ENCODE measurements around the gene FAM241B.

The FAM241B gene

DNA sequence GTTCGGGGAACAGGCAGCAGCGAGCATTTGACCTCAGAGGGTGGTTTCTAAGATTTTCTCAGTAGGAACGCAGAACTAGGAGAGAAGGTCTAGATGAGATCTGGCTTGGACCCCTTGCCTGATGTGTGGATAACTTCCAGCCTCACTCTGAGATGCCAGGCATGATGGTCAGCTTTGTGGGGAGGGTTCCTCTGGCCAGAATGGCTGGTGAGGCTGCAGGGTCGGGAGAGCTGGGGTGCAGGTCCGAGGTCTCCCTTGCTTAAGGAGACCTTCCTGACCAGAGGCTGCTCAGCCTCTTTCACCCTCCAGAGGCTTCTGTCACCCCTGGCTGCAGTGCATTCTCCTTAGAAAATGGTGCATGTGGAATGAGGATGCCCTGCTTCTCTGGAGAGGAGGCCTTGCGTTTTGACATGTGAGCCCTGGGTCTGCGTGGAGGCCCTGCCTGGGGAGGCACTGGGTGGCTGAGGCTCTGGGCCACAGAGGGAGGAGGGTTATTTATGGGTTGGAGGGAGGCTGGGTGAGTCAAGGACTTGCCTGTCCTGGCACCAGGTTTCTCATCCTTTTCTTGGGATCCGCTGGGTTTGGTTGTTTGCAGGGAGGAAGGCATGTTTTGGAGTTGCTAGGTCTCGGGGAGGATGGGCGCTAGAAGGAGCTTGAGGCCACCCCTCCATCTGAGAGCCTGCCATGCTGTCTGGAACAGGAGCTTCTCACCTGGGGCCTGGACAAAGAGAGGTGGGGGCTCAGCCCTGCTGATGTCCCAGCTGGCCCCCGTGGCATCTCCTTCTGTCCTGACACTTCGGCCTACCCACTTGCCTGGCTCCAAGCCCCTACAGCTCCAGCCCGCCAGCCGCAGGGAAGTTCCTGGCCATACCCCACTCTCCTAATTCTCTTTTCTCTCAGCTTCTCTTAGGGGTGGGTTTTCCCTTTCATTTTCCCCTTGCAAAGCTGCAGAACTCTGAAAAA is 3.9 kb downstream of the FAM241B start:
- in situ Hi-C loops (cut with MboI; ENCODE audit: low sequenced_read_pairs) = loop anchor here (25.0 kb wide), 1 partner anchor 122 kb away; no protein-coding TSS in a partner anchor

DNA sequence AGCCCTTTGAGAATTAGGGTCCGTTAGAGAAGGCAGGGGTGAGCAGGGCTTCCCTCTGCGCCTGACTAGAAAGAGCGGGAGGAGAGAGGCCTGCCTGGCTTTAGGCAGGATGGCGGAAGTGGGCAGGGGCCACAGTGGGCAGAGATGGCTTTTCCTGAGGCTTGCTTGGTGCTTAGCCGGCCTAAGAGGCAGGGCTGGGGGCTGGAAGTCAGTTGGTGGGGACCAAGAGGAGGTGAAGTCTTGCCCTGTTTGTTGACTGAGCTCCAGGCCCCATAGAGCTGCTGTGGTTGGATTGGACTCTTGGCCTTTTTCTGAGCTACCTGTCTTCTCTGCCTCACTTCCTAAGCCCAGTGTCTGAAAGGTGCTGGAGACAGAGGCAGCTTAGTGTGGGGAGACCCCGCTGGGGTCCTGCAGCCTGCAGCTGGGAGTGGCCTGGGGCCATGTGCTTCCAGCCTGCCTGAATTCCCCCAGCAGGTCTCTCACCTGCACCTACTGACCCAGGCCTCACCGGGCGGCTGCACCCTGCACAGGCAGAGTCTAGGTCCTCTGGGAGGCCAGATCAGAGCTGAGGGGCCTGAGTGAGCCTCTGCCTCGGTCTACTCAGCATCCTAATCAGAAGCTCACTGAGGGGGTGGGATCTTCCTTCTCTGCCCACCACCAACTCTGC is 4.8 kb downstream of the FAM241B start:
- in situ Hi-C loops (cut with MboI; ENCODE audit: low sequenced_read_pairs) = loop anchor here (25.0 kb wide), 1 partner anchor 123 kb away; no protein-coding TSS in a partner anchor

DNA sequence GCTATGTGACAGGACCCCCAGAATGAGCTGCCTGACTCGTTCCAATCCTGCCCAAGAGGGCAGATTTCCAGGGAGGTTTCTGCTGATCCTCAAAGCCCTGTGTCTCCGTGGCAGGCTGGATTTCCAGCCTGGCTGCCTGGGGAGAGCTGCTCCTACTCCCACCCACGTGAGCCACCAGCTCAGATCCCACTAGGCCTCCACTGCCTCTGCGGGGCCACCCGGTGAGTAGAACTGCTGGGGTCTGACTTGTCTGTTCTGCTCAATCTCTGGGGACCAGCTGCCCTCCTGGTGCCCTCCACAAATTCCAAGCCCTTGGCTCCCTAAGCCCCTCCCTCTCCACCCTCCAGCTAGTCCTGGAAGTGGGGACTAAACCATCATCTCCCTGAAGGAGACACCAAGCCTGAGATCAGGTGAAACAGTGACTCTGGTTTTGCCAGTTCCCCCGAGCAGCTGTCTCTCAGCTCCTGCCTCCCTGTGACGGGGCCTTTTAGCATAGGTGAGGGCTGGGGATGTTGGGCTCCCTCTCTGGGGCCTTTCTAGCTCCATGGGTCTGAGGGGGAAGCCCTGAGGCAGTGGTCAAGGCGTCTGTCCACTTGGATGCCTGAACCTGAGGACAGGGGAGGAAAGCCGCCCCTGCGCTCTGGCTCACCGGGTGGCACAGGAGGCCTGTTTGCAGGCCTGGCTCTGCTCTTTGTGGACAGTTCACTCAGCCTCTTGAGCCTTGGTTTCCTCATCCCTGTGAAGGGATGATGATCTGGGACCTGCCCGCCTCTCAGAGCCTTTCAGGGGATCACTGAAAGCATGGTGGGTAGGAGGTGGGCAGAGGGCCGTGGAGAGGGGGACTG is 5.6 kb downstream of the FAM241B start:
- in situ Hi-C loops (cut with MboI; ENCODE audit: low sequenced_read_pairs) = loop anchor here (25.0 kb wide), 1 partner anchor 123 kb away; no protein-coding TSS in a partner anchor

DNA sequence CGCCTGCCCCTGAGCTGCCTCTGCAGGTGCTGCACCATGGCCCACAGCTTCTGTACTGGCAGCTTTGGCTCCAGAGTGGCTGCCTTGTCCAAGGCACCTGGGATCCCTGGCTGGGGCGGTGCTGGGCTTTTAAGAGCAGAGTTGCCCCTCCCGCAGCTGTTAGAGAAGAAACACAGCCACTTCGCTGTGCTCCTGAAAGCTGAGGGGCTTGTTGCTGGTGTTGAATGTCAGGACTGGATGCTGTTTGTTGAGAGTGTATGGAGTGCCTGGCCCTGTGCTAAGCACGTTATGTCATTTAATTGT is 6.2 kb downstream of the FAM241B start:
- in situ Hi-C loops (cut with MboI; ENCODE audit: low sequenced_read_pairs) = loop anchor here (25.0 kb wide), 1 partner anchor 124 kb away; no protein-coding TSS in a partner anchor

DNA sequence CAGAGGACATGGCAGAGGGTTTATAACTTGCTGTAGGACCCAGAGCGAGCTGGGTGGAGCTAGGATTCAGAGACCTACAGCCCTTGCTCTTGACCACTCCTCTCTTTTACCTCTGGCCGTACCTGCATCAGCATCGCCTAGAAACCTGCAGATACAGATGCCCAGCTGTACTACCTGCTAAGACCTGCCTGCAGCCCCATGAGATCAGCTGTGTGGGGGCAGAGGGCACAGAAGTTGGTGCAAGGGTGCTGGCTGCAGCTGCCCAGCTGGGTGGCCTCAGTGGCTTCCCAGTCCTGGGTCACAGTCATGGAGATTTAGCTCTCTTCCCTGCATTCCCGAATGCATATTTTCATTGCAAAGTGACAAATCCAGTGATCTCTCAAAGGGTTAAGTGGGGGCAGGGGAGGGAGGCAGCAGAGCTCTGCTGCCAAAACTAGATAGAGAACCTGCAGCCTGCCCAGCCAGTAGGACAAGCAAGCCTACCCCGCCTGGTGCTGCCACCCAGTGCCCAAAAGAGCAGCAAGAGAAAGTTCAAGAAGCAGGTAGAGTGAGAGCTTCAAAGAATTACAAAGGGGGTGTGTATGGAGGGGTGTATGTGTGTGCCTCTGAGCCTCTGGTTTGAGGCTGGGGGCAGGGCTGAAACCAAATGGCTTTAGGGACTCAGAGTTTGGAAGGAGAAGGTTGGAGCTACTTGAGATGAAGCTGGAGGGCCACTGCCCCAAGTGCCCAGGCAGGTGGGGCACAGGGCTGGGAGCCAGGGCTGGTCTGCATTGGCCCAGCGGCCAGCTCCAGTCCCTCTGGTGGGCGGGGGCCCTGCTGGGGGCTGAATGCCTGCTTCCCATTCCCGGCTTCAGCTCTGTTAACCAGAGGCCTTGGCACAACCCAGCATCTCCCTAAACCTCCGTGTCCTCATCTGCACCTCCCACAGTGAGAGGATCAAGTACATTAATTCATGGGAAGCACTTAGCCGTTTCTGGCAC is 6.9 kb downstream of the FAM241B start:
- in situ Hi-C loops (cut with MboI; ENCODE audit: low sequenced_read_pairs) = loop anchor here (25.0 kb wide), 1 partner anchor 125 kb away; no protein-coding TSS in a partner anchor

DNA sequence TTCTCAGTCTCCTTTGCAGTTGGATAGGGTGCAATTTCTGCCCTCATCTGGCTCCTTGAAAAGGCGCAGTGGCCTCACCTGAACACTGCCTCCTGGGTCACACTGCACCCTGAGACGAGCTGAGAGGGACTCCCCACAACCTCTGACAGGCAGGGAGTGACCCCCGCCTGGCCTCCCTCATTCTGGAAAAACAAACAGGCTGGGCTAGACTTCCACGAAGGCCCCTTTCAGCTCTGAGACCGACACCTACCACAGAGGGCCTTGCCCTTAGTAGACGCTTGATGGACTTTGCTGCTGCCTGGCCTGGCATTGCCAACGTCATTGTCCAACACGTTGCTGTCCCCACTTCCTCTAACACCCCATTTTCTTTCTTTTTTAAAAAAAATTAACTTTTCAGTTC is 8.6 kb downstream of the FAM241B start:
- in situ Hi-C loops (cut with MboI; ENCODE audit: low sequenced_read_pairs) = loop anchor here (25.0 kb wide), 1 partner anchor 126 kb away; no protein-coding TSS in a partner anchor

DNA sequence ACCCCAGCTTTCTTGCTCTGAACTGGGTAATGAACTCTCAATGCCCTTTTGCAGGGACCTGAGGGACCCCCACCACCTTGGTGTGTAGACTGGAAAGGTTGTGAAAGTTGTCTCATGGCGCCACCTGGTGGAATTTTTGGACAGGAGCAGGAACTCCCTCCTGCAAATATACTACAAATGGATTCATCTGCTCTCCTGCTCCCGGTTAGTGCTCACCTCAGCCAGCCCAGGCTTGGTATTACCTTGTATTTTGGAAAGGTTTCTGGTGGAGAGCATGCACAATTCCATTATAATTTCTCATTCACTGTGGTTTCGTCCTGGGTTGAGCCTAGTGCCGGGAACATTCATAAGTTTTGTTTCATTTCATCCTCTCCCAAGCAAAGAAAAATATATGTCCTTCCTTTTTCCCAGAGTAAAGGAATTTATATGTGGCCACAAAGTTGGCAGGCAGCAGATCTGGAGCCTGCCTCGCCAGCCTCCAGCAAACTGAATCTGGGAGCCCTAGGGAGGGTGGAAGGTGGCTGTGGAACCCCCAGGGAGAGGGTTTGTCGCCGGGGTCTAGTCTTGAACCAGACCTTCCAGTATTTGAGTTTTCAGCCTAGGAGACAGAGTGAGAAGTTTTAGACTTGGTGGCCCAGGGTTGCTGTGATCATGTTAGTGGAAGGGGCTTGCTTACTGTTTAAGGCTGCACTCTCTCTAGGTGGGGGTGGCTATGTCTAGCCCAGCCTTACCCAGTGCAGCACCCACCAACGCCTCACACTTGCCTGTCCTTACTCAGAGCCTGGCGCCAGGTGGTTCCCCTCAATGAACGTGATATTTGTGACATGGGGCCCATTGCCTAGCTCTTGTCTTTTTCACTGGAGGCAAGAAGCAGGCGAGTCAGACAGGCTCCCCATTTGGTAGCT is 9.5 kb downstream of the FAM241B start:
- in situ Hi-C loops (cut with MboI; ENCODE audit: low sequenced_read_pairs) = loop anchor here (25.0 kb wide), 1 partner anchor 127 kb away; no protein-coding TSS in a partner anchor

DNA sequence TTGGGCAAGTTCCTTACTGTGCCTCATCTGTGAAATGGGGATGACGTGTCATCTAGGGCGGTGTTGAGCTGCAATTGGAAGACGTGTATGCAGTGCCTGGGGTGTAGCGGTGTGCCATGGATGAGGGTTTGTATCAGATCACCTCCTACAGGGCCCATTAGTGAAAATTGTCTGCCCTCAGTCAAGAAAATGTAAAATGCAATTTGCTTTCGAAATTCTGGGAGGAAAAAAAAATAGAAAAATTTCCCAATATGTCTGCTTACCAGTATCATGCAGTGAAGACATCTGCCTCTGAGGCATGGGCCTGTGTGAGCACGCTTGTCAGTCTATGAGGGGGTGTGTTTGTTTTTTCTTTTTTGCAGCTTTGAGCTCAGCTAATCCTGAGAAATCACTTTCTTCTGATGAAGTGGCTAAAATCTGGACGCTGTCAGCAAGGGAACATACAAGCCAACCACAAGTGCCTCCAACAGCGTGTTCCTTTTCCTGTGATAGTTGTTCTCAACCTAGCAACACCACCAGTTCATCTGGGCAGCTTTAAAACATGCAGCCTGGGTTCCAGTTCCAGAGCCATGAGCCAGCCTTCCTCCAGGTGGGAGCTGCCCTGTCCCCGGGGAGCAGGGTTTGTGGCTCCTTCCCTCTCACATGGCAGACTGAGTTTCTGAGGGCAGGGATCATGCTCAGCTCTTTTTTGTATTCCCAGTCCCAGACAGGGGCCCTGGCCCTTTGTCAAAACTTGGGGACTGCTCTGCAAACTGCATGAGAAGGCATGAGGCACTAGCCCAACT is 10.3 kb downstream of the FAM241B start:
- in situ Hi-C loops (cut with MboI; ENCODE audit: low sequenced_read_pairs) = loop anchor here (25.0 kb wide), 1 partner anchor 128 kb away; no protein-coding TSS in a partner anchor

DNA sequence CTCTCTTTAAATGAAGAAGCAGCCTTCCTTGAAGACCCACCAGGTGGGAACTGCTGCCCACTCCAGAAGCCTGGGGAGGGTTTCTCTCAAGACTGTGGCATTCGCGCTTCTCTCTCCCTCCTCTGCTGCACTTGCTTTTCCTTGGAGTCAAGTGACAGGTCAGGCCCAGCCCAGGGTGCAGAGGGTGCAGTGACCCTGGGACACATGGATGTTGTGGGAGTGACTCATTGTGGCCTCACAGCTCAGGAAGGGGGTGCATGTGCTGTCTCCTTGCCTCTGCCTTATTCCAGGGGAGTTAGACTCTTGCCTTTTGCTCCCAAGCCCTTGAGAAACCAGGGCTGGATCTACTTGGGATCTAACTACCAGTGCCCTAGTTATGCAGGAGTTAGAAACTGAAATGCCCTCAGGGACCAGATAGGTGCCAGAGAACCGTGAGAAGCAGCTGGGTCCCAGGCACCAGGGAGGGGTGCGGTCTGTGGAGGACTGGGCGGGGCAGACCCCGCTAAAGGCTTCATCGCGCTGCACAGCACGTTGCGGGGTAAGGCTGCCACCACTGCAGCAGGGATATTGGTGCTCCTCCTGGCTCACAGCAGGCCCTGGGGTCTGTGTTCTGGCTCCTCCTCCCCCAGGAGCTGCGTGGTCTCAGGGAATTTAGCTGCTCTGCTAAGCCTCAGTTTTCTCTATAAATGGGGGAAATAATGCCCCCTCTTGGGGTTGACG is 11.4 kb downstream of the FAM241B start:
- in situ Hi-C loops (cut with MboI; ENCODE audit: low sequenced_read_pairs) = loop anchor here (25.0 kb wide), 1 partner anchor 129 kb away; no protein-coding TSS in a partner anchor

DNA sequence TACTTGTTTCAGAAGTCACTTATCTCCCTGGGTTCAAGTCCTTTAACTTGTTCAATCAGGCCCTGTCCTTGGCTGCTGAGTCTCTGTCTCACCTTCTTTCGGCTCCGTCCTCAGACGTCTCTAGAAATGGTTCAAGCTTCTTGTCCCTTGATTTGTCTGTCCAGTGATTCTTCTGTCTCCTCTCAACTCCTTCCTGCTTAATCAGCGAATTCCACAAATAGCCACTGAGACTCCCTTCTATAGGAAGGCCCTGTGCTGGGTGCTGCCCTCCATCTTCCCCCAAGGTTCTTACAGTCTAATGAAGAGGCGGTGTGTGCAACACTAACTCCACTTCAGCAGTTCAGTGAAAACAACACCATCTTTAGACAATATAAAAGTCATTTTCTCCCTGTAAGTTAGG is 12.7 kb downstream of the FAM241B start:
- in situ Hi-C loops (cut with MboI; ENCODE audit: low sequenced_read_pairs) = loop anchor here (25.0 kb wide), 1 partner anchor 130 kb away; no protein-coding TSS in a partner anchor

DNA sequence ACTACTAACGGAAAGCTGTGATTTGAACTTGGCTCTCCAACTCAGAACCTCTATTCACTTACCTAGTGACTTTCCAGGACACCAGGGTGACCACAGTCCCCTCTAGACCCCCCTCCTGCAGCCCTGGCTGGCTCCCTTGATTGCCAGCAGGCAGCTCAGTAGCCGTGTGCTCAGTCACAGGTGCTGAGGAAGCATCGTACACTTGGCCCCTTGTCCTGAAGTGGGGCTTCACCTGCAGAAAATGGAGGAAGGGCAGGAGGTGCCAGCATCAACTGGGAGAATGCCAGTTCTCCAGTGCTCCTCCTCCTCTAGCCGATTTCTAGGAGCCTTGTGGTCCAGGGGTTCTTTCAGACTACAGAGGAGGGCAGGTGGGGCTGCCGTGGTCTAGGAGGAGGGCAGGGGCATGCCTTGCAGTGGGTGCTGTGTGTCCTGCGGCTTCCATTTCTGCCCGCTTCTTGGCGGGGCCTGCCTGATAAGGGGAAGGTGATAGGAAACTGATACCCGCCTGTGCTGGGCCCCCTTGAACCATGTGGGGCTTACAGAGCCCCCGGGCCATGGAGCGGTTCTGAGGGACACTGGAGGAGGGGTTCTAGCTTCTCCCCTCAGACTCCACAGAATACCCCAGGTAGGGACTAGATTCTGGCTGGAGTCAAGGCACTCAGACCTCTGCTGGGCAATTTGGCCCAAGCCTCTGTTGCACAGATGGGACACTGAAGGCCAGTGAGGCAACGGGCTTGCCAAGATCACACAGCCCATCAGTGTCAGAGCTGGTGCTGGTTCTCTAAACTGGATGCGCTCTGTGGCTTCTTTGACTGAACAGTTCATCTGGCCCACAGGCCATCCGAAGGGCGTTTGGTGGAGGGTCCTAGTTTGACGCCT is 14.0 kb downstream of the FAM241B start:
- in situ Hi-C loops (cut with MboI; ENCODE audit: low sequenced_read_pairs) = loop anchor here (25.0 kb wide), 1 partner anchor 132 kb away; no protein-coding TSS in a partner anchor

DNA sequence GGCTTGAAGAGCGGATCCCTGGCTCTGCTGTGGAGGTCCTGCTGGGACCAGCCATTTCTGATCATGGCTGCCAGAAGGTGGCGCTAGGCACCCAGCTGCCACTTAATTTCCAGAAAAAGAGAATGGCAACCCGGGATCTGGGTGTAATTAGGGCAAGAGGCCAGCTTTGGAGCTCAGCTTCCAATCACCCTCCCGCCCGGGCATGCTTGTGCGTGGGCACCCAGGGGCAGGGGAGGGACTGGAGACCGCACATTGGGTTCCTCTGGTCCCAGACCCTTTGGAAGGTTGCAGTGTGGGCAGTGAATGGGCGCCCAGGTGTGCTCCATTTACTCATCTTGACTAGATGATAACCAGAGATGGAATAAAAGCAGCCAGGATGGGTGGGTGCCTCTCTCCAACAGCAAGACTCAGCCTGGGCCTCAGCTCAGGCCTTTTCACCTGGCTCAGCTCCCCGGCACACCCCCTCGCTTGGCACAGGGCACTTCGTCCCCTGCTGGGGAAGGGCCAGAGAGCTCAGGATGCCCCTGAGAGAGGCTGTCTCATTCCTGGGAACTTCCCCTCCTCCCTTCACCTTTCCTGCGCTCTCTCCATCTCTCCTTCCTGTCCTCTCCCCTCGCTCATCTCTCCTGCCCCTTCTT is 14.7 kb downstream of the FAM241B start:
- in situ Hi-C loops (cut with MboI; ENCODE audit: low sequenced_read_pairs) = loop anchor here (25.0 kb wide), 1 partner anchor 132 kb away; no protein-coding TSS in a partner anchor

DNA sequence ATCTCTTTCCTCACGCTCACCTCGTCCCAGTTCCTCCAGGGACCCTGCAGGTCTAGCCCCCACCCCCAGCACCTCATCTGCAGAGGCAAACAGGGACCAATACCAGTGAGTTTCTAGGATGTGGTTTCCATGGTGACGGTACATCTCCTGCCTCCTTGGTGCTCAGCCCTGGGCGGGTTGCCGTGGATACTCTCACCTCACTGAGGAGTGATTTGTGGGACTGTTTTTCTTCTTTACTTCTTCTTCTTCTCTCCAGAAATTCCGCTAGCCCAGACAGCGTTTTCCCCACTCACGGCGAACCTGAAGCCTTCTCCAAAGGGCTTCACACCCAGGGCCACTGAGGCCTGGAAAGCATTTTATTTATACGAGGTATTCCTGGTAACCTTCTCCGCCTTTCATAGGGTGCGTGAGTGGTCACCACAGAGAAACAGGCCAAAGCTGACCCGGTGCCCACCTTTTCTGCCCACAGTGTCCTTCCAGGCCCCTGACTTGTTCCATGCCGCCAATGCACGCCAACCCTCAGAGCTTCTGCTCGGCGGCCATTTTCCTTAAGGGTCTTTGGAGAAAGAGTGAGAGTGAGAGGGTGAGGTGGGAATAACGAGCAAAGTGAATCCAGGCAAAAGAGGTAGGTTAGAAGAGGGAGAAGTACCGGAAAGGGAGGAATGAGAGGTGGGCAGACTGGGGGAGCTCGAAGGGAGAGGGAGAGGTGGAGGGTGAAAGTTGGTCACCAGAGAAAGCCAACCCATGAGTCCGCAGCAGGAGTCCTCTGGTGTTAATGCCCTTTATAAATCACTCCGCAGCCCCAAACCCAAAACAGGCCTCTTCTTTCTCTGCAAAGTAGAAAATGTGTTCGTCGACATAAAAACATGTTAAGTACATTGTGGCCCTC is 15.5 kb downstream of the FAM241B start:
- in situ Hi-C loops (cut with MboI; ENCODE audit: low sequenced_read_pairs) = loop anchor here (25.0 kb wide), 1 partner anchor 133 kb away; no protein-coding TSS in a partner anchor

Measured in hTERT RPE-1 (cell line).